Stimulated activated CD4-positive, alpha-beta T cell treated with anti-CD3 and anti-CD28 coated beads, Interleukin-15, amount 100 ng/mL, for 1 hour (primary cell): ENCODE results near the gene GINS1.

Experiments
- DNase-seq, 2 donors: peaks; one replicate each; pipeline ENCODE4 v3.0.0-alpha.2; 2020; ENCODE audit warnings: low read depth in 1 of 2, low spot score in 1 of 2

GINS1 gene

GRCh38 chr20:25493137-25493536 lies 85.7 kb downstream of the GINS1 start:
- DNase-seq: no peak

- DNase-seq: no peak
These were observed 86.5 kb downstream of the GINS1 start for GRCh38 chr20:25493748-25494505.

- no peak for DNase-seq
These were observed 87.2 kb downstream of the GINS1 start for GRCh38 chr20:25494506-25495188.

GRCh38 chr20:25495189-25495824 lies 87.8 kb downstream of the GINS1 start:
- DNase-seq: no peak

- no peak for DNase-seq
These were observed 88.9 kb downstream of the GINS1 start for GRCh38 chr20:25496165-25496967.

GRCh38 chr20:25496968-25497401 lies 89.5 kb downstream of the GINS1 start:
- DNase-seq: no peak

GRCh38 chr20:25497586-25498279 lies 90.3 kb downstream of the GINS1 start:
- no peak for DNase-seq
